ENCODE results near the gene CCNJL. TPM values are rescaled to one million over a fixed set of nuclear protein-coding genes. Genes with fewer than 3 reads are reported as not detected.
"Not testable (repeated sequence)": the region's sequence is repeated elsewhere in the genome, so short reads cannot be mapped to it uniquely, and the experiment has no call there.

Gene CCNJL
- total RNA-seq, 2 donors from 2014 or later, result 5.6 to 20.1 TPM

- no peak for DNase-seq (ENCODE audit: low spot score)
- Mint-ChIP-seq H3K36me3 (no peaks in the 10 kb centered on the region), H3K4me3 (no peak overlapping the region), H3K27me3 (no peaks in the 10 kb centered on the region), H3K9me3 (no peaks in the 10 kb centered on the region), H3K27ac (no peak overlapping the region), H3K4me1 (ENCODE audit: low read depth in 2 of 2) (peaks cover 12 to 21% of the 10 kb centered on the region in 2 donors)
- no peak for ATAC-seq
These were observed 52.2 kb downstream of the CCNJL start for GRCh38 chr5:160260006-160260775.

DNA sequence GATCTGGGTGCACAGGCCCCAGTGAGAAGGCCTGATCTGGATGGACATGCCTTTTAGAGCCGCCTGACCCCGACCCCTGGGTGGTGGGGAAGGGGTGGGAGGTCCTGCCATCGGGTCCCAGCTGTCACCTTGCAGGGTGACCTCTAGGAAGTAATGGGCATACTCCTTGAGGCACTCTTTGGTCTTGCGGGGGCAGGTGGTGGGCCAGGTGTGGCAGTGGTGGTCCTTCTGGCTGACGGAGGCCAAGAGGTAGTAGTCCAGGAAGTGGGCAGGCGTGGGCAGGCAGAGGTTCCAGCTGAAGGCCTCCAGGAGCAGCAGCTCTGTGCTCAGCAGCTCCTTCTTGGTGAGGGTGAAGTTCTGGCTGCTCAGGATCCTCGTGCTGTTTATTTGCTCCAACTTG is 53.0 kb downstream of the CCNJL start:
- Mint-ChIP-seq H3K27ac (no peak overlapping the region), H3K9me3 (no peaks in the 10 kb centered on the region), H3K27me3 (no peaks in the 10 kb centered on the region), H3K36me3 (no peaks in the 10 kb centered on the region), H3K4me3 (no peak overlapping the region), H3K4me1 (ENCODE audit: low read depth in 2 of 2) (peaks cover 12 to 21% of the 10 kb centered on the region in 2 donors)
- ATAC-seq (no peak), DNase-seq (ENCODE audit: low spot score) (no peak)

DNA sequence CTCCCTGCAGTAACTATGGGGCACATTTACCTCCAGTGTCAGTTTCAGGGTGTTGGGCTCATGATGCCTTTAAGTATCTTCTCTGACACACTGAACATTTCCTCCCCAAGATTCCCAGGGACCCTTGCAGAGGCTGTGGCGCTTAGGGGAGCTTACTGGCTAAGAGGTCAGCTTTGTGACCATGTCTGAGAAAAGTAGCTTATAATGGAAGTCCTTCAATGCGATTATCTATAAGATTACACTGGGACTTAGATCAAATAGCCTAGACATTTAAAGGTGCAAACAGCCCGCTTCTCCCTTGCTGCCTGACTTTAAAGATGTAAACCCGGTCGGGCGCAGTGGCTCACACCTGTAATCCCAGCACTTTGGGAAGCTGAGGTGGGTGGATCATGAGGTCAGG is 57.7 kb downstream of the CCNJL start:
- ATAC-seq (no peak), DNase-seq (ENCODE audit: low spot score) (no peak)
- Mint-ChIP-seq H3K9me3 (no peaks in the 10 kb centered on the region), H3K36me3 (no peaks in the 10 kb centered on the region), H3K27ac (no peak overlapping the region), H3K4me3 (no peak overlapping the region), H3K27me3 (no peaks in the 10 kb centered on the region), H3K4me1 (ENCODE audit: low read depth in 2 of 2) (peaks cover 0 to 2% of the 10 kb centered on the region in 2 donors)

- Mint-ChIP-seq H3K36me3 (no peaks in the 10 kb centered on the region), H3K4me3 (no peak overlapping the region)
These were observed 58.9 kb downstream of the CCNJL start for GRCh38 chr5:160253441-160253840.

DNA sequence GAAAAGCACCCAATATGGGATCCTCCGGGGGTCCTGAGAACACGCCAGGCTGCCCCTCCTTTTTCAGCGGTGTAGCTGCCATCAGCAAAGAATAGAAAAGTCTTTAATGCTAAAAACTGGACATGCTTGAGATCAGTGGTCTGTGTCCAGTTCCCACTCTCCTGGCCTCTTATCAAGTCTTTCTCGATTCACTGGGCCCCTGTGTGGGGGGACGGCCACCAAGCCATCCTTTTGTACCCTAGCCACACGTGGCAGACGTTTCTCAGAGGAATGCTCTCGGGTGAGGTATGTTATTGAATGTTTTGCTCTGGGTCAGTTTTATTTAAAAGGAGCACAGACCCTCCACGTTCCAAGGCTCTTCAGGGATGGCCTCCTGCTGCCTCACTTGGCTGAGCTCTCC is 59.4 kb downstream of the CCNJL start:
- no peak overlapping the region for H3K27ac Mint-ChIP-seq
- peaks cover 0 to 2% of the 10 kb centered on the region in 2 donors for H3K4me1 Mint-ChIP-seq (ENCODE audit: low read depth in 2 of 2)
- DNase-seq (ENCODE audit: low spot score), result no peak
- H3K9me3 Mint-ChIP-seq, result no peaks in the 10 kb centered on the region
- H3K4me3 Mint-ChIP-seq, result no peak overlapping the region
- H3K36me3 Mint-ChIP-seq, result no peaks in the 10 kb centered on the region
- ATAC-seq, result no peak
- no peaks in the 10 kb centered on the region for H3K27me3 Mint-ChIP-seq

More at GRCh38 chr5:160253441-160253840, 58.9 kb downstream of the CCNJL start:
- Mint-ChIP-seq H3K27ac (no peak overlapping the region), H3K27me3 (no peaks in the 10 kb centered on the region), H3K9me3 (no peaks in the 10 kb centered on the region), H3K4me1 (ENCODE audit: low read depth in 2 of 2) (peaks cover 0 to 2% of the 10 kb centered on the region in 2 donors)
- ATAC-seq, result peak; percentile 41 to 48
- no peak for DNase-seq (ENCODE audit: low spot score)

- H3K27ac Mint-ChIP-seq, result no peak overlapping the region
- H3K27me3 Mint-ChIP-seq, result no peaks in the 10 kb centered on the region
- no peaks in the 10 kb centered on the region for H3K9me3 Mint-ChIP-seq
- H3K36me3 Mint-ChIP-seq, result no peaks in the 10 kb centered on the region
- H3K4me3 Mint-ChIP-seq, result no peak overlapping the region
- ATAC-seq (no peak), DNase-seq (ENCODE audit: low spot score) (no peak)
- peaks cover 0 to 2% of the 10 kb centered on the region in 2 donors for H3K4me1 Mint-ChIP-seq (ENCODE audit: low read depth in 2 of 2)
These were observed 60.8 kb downstream of the CCNJL start for GRCh38 chr5:160251406-160252155.

DNA sequence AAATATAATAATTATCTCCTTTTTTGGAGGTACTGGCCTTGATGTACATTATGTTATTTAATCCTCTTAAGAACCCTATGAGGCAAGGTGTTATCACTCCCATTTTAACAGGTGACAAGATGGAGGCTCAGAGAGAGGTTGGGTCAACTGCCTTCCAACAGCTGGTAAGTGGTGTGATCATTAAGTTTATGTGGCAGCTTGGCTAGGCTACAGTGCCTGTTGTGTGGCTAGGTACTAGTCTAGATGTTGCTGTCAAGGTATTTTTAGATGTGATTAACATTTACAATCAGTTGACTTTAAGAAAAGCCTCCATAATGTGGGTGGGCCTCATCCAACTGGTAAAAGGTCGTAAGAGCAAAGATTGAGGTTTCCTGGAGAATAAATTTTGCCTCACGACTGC is 61.5 kb downstream of the CCNJL start:
- no peaks in the 10 kb centered on the region for H3K9me3 Mint-ChIP-seq
- peaks cover 0 to 2% of the 10 kb centered on the region in 2 donors for H3K4me1 Mint-ChIP-seq (ENCODE audit: low read depth in 2 of 2)
- H3K4me3 Mint-ChIP-seq, result no peak overlapping the region
- H3K36me3 Mint-ChIP-seq, result no peaks in the 10 kb centered on the region
- DNase-seq (ENCODE audit: low spot score) (no peak), ATAC-seq (no peak)
- H3K27ac Mint-ChIP-seq, result peak overlapping the region in 1 of 2 donors; percentile 21
- no peaks in the 10 kb centered on the region for H3K27me3 Mint-ChIP-seq

DNA sequence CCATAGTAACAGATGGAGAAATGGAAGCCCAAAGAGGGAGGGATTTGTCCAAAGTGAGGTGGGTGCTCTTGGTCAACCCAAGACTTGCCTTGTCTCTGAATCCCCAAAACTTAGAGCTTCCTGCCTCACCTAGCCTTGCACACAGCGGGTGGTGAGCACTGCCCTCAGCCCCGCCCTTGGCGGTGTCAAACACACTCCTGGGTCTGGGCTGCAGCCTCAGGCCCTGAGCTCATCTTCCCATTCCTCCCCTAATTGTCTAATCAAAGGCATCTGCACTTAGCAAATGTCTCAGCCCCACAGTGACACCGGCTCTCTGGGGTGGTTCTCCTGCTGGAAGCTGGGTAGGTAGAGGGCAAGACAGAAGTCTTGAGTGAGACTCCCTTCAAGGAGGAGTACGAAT is 62.1 kb downstream of the CCNJL start:
- DNase-seq (ENCODE audit: low spot score), result no peak
- no peak for ATAC-seq
- no peak overlapping the region for H3K4me3 Mint-ChIP-seq
- H3K4me1 Mint-ChIP-seq (ENCODE audit: low read depth in 2 of 2), result peaks cover 0 to 2% of the 10 kb centered on the region in 2 donors
- no peaks in the 10 kb centered on the region for H3K9me3 Mint-ChIP-seq
- H3K27ac Mint-ChIP-seq, result peak overlapping the region in 1 of 2 donors; percentile 21
- H3K27me3 Mint-ChIP-seq, result no peaks in the 10 kb centered on the region
- H3K36me3 Mint-ChIP-seq, result no peaks in the 10 kb centered on the region

- H3K27me3 Mint-ChIP-seq; H3K9me3 Mint-ChIP-seq; H3K36me3 Mint-ChIP-seq; H3K4me3 Mint-ChIP-seq; H3K4me1 Mint-ChIP-seq (ENCODE audit: low read depth in 2 of 2); DNase-seq (ENCODE audit: low spot score); ATAC-seq: not testable (repeated sequence)
- H3K27ac Mint-ChIP-seq, result peak overlapping the region in 1 of 2 donors; percentile 21
These were observed 62.8 kb downstream of the CCNJL start for GRCh38 chr5:160249570-160249969.

DNA sequence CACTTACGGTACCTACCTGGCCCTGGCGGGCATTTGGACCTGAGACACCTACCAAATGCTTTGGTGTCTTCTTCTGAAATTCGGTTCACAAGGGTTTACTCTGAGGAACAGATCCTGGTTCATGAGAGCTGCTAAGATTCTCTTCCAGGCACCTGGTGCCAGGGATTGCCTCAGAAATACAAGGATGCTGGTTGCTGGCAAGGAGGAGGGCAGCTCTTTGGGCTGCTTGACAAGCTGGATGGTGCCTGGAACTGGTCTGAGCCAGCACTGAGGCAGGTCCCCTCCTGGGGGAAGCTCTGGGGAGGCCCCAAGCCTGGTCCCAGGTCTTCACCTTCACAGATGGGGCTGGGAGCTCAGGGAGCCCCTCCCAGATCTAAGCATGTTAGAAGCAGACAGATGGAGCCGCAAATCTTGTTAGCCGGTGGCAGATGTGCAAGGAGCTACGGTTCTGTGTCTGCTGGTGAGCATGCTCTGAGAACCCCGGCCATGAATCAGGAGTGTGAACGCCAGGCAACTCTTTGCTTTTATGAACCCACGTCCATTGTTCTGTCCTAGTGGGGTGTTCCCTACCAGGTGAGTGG is 66.8 kb downstream of the CCNJL start:
- no peak for DNase-seq (ENCODE audit: low spot score)
- H3K4me3 Mint-ChIP-seq, result no peak overlapping the region
- H3K27me3 Mint-ChIP-seq, result no peaks in the 10 kb centered on the region
- H3K36me3 Mint-ChIP-seq, result no peaks in the 10 kb centered on the region
- peaks cover 0 to 2% of the 10 kb centered on the region in 2 donors for H3K4me1 Mint-ChIP-seq (ENCODE audit: low read depth in 2 of 2)
- no peak overlapping the region for H3K27ac Mint-ChIP-seq
- no peaks in the 10 kb centered on the region for H3K9me3 Mint-ChIP-seq
- ATAC-seq, result no peak

GRCh38 chr5:160242145-160242544 is 70.2 kb downstream of the CCNJL start:
- Mint-ChIP-seq H3K36me3 (no peaks in the 10 kb centered on the region), H3K4me3 (no peak overlapping the region), H3K9me3 (no peaks in the 10 kb centered on the region), H3K27me3 (peaks cover 7 to 10% of the 10 kb centered on the region in 2 donors), H3K27ac (no peak overlapping the region), H3K4me1 (ENCODE audit: low read depth in 2 of 2) (no peaks in the 10 kb centered on the region)
- DNase-seq (ENCODE audit: low spot score) (no peak), ATAC-seq (no peak)

DNA sequence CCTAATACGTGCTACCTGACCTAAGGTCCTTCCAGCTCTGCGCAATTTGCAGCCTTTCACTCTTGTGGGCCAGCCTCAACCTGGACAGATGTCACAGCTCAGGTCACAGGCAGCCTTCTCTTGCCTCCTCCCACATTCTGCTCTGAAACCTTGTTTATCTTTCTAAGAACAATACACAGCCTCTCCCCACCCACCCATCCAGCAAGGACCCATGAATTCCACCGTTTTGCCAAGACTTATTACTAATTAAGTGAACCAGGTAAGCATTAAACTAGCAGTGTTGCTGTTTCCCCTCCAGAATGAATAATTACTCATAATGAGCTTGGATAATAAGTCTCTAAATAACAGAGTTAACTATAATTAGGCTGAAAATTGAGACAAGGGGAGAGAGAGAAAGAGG is 72.0 kb downstream of the CCNJL start:
- H3K36me3 Mint-ChIP-seq, result no peaks in the 10 kb centered on the region
- DNase-seq (ENCODE audit: low spot score) (no peak), ATAC-seq (no peak)
- H3K9me3 Mint-ChIP-seq, result no peaks in the 10 kb centered on the region
- peaks cover 7 to 10% of the 10 kb centered on the region in 2 donors for H3K27me3 Mint-ChIP-seq
- H3K27ac Mint-ChIP-seq, result peak overlapping the region in 1 of 2 donors; percentile 29
- no peaks in the 10 kb centered on the region for H3K4me1 Mint-ChIP-seq (ENCODE audit: low read depth in 2 of 2)
- H3K4me3 Mint-ChIP-seq, result no peak overlapping the region

GRCh38 chr5:160237571-160238093 is 74.7 kb downstream of the CCNJL start:
- H3K4me3 Mint-ChIP-seq, result no peak overlapping the region
- H3K4me1 Mint-ChIP-seq (ENCODE audit: low read depth in 2 of 2), result no peaks in the 10 kb centered on the region
- peaks cover 7 to 10% of the 10 kb centered on the region in 2 donors for H3K27me3 Mint-ChIP-seq
- no peaks in the 10 kb centered on the region for H3K9me3 Mint-ChIP-seq
- DNase-seq (ENCODE audit: low spot score) (no peak), ATAC-seq (no peak)
- peak overlapping the region in 1 of 2 donors; percentile 70 for H3K27ac Mint-ChIP-seq
- H3K36me3 Mint-ChIP-seq, result no peaks in the 10 kb centered on the region

DNA sequence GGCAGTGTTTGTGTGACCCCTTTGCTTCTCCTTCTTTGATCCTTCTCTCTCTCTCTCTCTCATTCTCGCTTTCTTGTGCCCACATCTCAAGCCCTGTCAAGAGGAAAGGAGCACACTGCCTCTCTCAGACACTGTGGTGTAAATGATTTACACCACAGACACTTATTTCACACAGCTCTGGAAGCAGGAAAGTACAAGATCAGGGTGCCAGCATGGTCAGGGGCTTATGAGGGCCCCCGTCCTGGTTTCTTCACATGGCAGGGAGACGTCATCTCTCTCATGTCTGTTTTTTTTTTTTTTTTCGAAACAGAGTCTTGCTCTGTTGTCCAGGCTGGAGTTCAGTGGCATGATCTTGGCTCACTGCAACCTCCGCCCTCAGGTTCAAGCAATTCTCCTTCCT is 76.6 kb downstream of the CCNJL start:
- ATAC-seq, result no peak
- peaks cover 7 to 10% of the 10 kb centered on the region in 2 donors for H3K27me3 Mint-ChIP-seq
- H3K9me3 Mint-ChIP-seq, result no peaks in the 10 kb centered on the region

More for the DNA sequence above, 76.6 kb downstream of the CCNJL start:
- Mint-ChIP-seq H3K36me3 (no peaks in the 10 kb centered on the region), H3K4me1 (ENCODE audit: low read depth in 2 of 2) (peaks cover 0 to 6% of the 10 kb centered on the region in 2 donors), H3K27ac (peak overlapping the region in 1 of 2 donors; percentile 69), H3K4me3 (no peak overlapping the region)
- no peak for DNase-seq (ENCODE audit: low spot score)

Data from natural killer cell treated with Interleukin-12 subunit alpha and Interleukin-12 subunit beta and Interleukin-15 and Interleukin-18, amount 100 ng/mL, for 72 hours (primary cell).